ENCODE data around the gene ACADVL. TPM values are rescaled to one million over a fixed set of nuclear protein-coding genes. Genes with fewer than 3 reads are reported as not detected.

Gene ACADVL
- polyA plus RNA-seq, 3 donors: 563 to 988 (median 674) TPM

DNA sequence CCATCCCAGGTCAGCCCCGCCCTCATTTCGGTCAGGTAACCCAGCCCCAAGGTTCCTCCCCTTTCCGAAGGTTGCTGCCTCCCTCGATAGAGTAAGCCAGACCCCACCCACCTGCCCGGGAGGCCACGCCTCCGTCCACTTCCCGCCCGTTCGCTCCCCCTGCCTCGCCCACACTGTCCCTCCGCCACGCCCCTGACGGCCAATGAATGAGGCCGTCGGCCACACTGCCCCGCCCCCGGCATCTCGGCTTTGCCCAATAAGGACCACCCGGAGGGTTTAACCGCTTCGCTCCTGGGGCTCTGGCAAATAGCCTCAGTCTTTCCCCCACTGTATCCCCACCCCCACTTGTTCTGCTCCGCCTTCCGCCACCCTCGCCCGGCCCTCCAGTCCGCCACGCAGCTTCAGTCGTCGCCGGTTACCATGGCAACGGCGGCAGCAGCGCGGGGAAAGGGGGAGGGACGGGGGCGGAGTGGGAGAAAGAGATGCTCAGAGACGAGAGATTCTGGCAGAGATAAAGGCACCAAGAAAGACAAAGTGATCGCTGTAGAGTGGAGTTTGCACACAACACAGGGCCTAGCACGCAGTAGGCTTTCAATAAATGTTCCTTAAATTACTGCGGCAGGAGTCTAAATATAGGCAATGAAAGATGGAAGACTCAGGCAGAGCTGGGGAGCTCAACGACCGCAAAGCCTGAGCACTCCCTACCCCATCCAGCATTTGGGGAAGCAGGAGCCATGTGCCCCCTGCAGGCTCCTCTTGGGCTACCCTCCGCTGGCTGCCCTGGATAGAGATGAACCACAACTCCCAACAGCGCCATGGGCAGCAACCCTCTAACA lies 5.2 kb upstream of the ACADVL start:
- no peak overlapping the region for H3K27ac ChIP-seq (ENCODE audit: low read depth, low read length)
- WGBS, 3 donors: 0 to 1% (median 1%) methylated on average over 44 to 45 of the region's 45 CpGs

DNA sequence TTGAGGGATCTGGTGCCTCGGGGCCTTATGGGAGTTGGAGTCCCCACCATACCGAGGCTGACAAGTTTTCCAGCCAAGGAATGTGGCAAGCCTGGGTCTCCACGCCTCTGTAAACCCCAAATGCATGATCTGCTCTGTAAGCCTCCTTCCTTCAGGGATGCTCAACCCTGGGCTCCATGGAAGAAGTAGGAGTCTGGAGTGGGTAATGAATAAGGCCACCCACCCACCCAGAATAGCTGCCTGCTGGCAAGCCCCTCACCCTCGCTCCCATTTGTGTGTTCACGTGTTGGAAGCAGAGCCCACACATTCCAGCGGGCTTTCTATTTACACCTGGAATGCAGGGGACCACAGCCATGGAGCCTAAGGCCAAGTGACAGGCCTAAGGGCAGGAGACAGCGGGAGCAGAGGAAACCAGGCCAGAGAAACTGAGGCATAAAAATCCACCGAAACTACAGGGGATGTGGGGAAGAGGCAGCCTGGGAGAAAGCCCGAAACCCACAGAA lies 4.6 kb upstream of the ACADVL start:
- H3K27ac ChIP-seq (ENCODE audit: low read depth, low read length): no peak overlapping the region
- WGBS, 3 donors: 21 to 28% (median 22%) methylated on average over 9 of the region's 9 CpGs

DNA sequence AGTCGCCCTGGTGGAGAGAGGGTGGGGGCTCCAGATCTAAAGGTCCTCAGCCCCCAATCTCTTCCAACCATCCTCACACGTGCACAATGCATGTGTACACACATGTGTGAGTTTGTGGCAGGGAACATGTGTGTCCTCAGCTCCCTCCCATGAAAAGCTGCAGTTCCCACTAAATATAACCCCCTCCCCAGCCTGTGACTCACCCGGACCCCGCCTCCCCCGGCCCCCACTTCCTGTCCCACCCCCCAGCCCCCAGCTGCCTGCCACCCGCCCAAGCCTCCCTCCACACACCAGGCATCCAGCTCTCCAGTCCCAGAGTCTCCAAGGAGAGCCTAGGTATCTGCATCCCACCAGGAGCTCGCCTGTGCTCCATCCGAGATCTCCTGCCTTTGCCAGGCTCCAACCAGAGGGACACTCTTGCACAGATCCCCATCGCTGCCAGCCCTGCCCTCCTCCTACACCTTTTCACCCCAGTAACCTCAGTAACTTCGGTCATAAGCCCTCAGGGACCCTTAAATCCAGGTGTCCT lies 4.0 kb upstream of the ACADVL start:
- WGBS, 3 donors: 8 to 27% (median 18%) methylated on average over 9 to 10 of the region's 10 CpGs
- no peak overlapping the region for H3K27ac ChIP-seq (ENCODE audit: low read depth, low read length)

DNA sequence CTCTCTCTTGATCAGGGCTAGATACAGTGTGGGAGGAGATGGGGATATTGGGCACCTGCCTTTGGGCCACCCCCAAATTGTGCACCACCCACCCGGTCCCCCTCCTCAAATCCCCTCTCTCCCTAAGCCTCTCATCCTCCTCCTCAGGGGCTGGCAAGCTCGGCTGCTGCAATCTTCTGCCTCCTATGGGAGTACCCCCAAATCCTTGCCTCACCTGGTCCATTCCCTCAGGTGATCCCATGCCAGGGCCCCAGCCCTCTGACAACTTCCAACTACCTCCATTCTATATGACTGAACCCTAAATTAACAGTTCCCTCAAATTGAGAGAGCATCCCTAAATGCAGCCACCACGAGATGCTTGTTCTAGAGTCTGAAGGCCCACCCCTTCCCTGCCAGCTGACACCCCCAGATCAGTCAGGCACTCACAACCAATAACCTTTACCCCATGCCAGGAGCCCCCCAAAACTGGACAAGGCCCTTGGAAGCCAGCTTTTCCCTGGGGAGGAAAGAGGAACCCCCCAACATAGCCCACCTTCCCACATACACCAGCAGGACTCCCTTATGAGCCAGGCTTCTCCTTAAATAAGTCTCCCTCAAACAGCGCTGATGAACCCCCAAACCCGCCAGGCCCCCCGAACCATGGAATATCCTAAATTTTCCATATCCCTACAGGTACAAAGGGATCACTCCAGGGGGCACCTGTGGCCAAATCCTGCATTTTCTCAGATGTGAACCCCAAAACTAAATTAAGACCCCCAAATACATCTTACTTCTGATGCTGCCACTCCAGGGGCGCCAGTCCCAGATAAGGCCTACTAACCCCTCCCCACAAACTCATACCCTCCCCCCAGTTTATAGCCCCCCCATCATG lies 3.3 kb upstream of the ACADVL start:
- 22 to 34% (median 25%) methylated on average over 7 of the region's 7 CpGs for WGBS, 3 donors
- H3K27ac ChIP-seq (ENCODE audit: low read depth, low read length): no peak overlapping the region

DNA sequence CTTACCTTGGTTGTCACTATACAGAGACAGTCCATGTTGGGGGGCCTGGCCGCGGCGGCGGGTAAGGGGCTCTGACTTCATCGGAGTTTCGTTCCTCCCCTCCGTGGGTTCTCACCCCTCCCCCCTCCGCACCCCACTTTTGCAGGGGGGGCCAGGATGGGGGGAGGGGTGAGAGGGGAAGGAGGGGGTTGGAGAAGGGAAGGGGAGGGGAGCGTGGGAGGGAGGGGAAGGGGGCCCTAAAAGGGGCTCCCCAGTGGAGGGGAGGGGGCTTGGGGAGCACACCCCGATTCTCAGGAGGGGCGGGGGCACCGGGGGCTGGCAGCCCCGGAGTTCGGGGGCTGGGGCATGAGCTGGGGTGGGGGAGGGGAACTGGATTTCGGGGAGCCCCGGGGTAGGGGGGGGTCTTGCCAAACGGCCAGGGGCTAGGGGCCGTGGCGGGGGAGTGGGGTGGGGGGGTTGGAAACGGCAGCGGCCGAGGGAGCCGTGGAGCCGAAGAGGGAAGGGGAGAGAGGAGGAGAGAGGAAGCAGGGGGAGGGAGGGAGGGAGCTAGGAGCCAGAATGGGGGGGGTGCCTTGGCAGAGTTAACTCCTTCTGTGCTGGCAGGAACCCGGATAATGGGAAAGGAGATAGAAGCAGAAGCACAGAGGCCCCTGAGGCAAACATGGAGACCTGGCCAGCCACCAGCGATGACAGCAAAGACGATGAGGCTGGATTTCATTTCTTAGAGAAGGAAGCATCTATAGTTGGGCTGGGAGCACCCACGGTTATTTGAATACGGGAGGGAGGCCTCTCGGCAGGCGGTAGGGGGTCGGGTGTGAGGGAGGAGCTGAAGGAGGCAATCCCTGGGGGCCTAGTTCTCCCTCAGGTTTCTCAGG lies 2.4 kb upstream of the ACADVL start:
- H3K27ac ChIP-seq (ENCODE audit: low read depth, low read length): no peak overlapping the region
- WGBS, 3 donors: 2 to 5% (median 2%) methylated on average over 24 to 32 of the region's 32 CpGs

DNA sequence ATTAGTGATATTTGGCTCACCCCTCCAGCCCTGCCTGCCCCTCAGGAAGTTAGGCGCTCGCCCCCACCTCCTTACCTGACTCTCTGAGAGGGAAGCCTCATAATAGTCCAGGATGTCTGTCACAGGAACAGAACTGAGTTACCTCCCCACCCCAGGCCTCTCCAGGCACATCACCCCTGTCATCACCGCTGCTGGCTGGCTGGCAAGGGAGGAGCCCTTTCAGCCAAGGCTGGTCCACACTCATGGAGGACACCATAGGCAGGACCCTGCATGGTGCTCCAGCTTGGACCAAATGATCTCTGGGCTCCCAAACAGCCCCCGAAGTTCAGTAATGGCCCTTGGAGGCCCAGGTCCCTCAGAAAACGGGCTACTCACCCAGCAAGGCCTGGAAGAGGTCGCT lies 1.6 kb upstream of the ACADVL start:
- WGBS, 3 donors: 64 to 68% (median 67%) methylated on average over 6 of the region's 6 CpGs
- no peak overlapping the region for H3K27ac ChIP-seq (ENCODE audit: low read depth, low read length)

DNA sequence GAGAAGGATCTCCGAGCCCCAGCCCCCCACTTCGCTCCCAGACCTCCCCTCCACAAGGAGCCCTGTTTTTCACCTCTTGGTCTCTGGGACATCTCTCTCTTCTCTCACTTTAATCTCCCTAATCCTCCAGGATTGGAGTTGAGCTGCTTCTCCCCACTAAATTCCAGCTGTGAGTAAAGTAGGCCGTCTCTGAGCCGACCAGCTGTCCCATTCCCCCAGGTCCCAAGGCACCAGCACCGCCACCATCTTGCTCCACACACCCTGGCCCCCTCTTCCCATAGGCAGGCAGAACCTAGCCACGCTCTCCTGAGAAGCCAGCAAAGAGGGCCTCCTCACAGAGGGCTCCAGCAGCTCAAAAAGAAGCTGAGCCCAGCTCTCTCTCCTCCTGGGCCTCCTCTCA lies 980 bp upstream of the ACADVL start:
- no peak overlapping the region for H3K27ac ChIP-seq (ENCODE audit: low read depth, low read length)
- WGBS, 3 donors: 74 to 77% (median 75%) methylated on average over 6 of the region's 6 CpGs

DNA sequence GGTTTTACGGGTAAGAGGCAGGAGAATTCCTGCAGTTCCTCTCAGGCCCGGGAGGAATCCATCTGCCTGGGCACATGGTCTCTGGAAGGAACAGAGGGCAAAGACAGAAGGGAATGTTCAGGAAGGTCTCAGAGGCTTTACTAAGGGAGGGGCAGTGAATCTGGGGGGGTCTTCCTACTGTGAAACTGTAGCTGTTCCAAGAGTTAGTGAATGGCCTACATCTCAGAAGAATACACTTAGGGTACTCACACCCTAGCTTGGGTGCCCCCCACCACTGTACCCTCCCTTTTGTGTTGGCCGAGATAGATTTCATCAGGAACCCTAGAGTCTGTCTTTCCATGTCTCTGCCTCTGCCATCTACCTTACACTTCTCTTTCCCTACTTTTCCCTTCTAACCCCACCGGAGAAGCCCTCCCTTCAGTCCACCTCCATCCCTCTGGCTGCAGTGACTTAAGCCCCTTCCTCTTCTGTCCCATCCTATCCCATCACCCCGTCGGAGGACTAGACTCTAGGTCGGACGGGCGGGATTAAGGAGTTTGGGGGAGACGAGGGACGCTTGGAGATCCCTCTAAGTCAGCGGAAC lies 418 bp upstream of the ACADVL start:
- no peak overlapping the region for H3K27ac ChIP-seq (ENCODE audit: low read depth, low read length)
- 14 to 20% (median 14%) methylated on average over 12 of the region's 12 CpGs for WGBS, 3 donors

DNA sequence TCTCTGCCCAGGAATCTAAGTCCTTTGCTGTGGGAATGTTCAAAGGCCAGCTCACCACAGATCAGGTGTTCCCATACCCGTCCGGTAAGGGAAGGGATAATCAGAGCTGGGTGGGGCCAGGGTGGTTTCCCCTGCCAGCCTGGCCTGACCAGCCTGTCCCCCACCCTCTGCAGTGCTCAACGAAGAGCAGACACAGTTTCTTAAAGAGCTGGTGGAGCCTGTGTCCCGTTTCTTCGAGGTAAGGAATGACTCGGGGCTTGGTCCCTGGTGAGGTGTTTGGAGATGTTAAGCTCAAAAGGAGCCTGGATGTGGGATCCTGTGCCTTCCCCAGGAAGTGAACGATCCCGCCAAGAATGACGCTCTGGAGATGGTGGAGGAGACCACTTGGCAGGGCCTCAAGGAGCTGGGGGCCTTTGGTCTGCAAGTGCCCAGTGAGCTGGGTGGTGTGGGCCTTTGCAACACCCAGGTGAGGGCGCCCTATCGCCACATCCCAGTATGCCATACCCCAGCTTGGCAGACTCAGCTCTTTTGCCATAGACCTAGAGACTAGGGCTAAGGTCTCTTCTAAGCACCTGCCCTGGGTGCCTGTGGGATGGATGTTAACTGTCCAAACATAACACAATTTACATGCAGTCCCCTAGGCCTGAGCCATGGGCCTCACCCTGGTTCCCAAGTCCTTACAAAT lies 997 bp downstream of the ACADVL start:
- WGBS, 3 donors: 13 to 26% (median 19%) methylated on average over 11 of the region's 11 CpGs
- no peak overlapping the region for H3K27ac ChIP-seq (ENCODE audit: low read depth, low read length)

DNA sequence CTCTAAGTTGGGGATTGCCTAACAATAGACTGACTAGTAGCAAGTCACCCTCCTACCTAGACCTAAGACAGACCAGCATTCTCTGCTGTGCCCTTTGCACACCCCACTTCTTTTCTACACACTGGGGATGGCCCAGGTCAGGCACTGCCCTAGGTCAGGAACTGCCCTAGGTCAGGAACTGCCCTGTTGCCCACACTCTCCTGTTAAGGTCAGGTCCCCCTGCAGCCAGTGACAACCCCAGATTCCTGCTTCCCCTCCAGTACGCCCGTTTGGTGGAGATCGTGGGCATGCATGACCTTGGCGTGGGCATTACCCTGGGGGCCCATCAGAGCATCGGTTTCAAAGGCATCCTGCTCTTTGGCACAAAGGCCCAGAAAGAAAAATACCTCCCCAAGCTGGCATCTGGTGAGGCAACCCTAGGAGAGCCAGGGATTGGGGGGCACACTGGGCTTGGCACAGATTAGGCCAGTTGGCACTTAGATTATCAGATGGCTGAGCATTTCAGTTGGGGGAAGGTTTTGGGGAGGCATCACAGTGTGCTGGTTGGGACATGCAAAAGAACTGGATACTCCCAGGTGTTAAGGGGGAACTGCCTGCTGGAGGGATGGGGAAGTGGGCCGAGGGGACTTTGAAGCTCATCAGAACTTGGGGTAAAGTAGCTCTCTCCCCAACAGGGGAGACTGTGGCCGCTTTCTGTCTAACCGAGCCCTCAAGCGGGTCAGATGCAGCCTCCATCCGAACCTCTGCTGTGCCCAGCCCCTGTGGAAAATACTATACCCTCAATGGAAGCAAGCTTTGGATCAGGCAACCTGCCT lies 1.7 kb downstream of the ACADVL start:
- WGBS, 3 donors: 47 to 69% (median 64%) methylated on average over 10 of the region's 10 CpGs
- H3K27ac ChIP-seq (ENCODE audit: low read depth, low read length): no peak overlapping the region

DNA sequence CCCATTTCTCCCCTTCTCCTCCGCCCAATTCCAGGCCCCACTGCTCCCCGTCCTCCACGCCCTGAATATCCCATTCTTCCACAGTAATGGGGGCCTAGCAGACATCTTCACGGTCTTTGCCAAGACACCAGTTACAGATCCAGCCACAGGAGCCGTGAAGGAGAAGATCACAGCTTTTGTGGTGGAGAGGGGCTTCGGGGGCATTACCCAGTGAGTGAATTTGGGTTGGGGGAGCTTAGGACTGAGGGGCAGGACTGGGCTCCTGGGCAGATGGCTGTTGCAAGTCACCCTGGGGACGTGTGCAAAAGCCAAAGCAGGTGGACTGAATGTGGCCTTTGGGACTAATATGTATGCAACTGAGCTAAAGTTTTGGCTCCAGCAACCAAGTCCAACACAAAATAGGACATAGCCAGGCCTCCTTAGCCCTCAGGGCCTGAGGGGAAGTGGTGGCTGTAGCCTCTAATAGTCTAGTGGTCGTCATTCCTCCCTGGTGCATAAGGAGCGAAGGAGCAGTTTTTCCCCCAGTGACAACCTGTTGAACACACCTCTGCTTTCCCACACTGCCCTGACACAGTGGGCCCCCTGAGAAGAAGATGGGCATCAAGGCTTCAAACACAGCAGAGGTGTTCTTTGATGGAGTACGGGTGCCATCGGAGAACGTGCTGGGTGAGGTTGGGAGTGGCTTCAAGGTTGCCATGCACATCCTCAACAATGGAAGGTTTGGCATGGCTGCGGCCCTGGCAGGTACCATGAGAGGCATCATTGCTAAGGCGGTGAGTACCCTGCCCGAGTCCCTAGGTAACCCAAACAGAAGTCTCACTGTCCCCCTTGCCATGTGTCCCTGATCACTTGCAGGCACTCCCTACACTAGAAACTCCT lies 2.6 kb downstream of the ACADVL start:
- H3K27ac ChIP-seq (ENCODE audit: low read depth, low read length): no peak overlapping the region
- 72 to 83% (median 79%) methylated on average over 15 of the region's 15 CpGs for WGBS, 3 donors

DNA sequence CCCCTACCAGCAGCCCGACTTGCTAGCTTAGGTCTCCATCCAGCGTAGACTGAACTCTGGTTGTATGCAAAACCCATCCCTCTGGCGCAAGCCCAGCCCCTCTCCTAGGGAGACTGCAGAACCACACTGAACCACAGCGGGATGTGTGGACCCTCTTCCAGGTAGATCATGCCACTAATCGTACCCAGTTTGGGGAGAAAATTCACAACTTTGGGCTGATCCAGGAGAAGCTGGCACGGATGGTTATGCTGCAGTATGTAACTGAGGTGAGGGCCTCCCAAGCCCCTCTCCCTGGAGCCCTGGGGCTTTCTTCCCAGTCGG lies 3.2 kb downstream of the ACADVL start:
- no peak overlapping the region for H3K27ac ChIP-seq (ENCODE audit: low read depth, low read length)
- WGBS, 3 donors: 78 to 80% (median 79%) methylated on average over 7 of the region's 7 CpGs

DNA sequence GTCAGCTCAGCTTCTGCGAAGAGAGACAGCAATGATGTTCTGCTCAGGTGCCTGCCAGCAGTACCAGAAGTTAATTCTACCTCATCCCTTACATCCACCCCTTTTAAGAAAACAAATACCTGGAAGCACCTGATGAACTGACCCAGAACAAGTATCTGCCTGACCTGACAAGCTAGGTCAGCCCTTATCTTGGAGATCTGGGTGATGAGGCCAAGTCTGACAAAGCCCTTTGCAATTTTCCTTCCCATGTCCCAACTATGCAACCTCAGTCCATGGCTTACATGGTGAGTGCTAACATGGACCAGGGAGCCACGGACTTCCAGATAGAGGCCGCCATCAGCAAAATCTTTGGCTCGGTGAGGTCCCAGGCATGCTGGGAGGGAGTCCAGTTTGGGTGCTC lies 3.6 kb downstream of the ACADVL start:
- H3K27ac ChIP-seq (ENCODE audit: low read depth, low read length): no peak overlapping the region
- 84 to 86% (median 86%) methylated on average over 4 of the region's 4 CpGs for WGBS, 3 donors

DNA sequence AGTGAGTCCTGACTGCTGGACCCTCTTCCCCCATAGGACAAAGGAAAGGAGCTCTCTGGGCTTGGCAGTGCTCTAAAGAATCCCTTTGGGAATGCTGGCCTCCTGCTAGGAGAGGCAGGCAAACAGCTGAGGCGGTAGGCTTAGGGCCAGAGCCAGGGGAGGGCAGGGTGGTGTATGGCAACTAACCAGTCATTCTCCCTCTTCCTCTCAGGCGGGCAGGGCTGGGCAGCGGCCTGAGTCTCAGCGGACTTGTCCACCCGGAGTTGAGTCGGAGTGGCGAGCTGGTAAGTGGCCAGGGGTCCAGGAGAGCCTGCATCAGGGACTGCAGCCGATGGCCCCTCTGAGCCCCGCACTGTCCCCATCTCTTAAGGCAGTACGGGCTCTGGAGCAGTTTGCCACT lies 4.4 kb downstream of the ACADVL start:
- H3K27ac ChIP-seq (ENCODE audit: low read depth, low read length): no peak overlapping the region

DNA sequence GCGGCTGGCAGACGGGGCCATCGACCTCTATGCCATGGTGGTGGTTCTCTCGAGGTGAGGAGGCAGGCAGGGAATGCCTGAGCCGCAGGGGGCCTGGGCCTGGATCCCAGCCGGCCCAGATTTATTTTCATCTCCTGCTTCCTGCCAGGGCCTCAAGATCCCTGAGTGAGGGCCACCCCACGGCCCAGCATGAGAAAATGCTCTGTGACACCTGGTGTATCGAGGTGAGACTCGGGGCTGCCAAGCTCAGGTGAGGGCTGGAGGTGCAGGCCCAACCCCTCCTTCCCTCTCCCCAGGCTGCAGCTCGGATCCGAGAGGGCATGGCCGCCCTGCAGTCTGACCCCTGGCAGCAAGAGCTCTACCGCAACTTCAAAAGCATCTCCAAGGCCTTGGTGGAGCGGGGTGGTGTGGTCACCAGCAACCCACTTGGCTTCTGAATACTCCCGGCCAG lies 4.9 kb downstream of the ACADVL start:
- H3K27ac ChIP-seq (ENCODE audit: low read depth, low read length): no peak overlapping the region
- WGBS, 3 donors: 63 to 75% (median 71%) methylated on average over 14 to 15 of the region's 15 CpGs

More for the DNA sequence above, 4.4 kb downstream of the ACADVL start:
- 73 to 83% (median 80%) methylated on average over 9 to 10 of the region's 10 CpGs for WGBS, 3 donors
